Measurements from ENCODE around the gene TP53TG3.
"Not testable (repeated sequence)": the region's sequence is repeated elsewhere in the genome, so short reads cannot be mapped to it uniquely, and the experiment has no call there.

The TP53TG3 gene, protein sequence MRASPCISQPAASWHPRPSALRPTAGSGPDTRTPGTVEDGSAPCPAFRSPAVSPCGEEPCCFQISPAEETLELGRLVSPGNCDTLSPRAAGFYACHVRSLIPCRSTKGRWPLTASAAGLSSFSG

DNA sequence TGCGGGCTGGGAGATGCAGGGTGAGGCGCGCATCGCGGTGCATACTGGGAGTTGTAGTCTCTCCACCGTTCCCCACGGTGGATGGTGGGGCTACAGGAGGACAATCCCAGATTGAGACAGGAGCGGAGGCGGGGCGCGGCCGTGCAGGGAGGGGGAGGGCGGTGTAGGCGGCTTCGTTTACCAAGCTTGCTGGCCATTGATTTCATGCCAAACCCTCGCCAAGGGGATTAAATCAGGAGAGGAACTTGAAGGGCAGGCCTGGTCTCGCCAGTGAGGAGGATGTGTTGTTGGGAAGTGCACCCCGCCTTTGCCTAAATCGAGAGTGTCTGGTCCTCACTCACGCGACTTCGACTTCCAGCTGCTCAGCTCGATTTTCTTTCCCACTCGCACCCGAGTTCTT lies at the start of gene TP53TG3:
Gene TP53TG3, minus strand, starts transcription at position 101 of the 400 bp plus-strand sequence. Its CDS starts 68 bp downstream, at position 33.
- DNase-seq (ENCODE audit: low read depth): not testable (repeated sequence)

DNA sequence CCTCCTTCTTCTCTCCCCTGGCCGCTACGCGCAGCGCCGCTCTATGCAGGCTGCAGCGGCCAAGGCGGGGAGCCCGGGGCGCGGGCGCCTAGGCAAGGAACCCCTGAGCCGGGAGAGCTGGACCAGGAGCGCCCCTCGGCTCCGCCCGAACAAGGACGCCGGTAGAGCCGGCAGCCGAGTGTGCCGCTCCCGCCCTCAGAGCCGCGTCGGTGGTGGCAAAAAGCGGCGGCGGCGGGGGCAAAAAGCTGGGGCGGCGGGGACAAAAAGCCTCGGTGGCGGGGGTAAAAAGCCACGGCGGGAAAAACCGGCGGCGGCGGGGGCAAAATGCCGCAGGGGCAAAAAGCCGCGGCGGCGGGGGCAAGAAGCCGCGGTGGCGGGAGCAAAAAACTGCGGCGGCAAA lies 25.1 kb downstream of the TP53TG3 start:
- not testable (repeated sequence) for DNase-seq (ENCODE audit: low read depth)

DNA sequence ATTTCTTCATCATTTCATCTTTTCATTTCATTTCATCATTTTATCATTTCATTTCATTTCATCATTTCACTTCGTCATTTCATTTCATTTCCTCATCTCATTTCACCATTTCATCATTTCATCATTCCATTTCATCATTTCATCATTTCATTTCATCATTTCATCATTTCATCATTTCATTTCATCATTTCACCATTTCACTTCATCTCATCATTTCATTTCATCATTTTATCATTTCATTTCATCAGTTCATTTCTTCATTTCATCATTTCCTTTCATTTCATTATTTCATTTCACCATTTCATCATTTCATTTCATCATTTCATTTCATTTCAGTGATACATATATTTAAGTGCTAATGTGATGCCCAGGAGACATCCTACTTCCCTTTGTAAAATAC lies 28.4 kb downstream of the TP53TG3 start:
- DNase-seq (ENCODE audit: low read depth): not testable (repeated sequence)

DNA sequence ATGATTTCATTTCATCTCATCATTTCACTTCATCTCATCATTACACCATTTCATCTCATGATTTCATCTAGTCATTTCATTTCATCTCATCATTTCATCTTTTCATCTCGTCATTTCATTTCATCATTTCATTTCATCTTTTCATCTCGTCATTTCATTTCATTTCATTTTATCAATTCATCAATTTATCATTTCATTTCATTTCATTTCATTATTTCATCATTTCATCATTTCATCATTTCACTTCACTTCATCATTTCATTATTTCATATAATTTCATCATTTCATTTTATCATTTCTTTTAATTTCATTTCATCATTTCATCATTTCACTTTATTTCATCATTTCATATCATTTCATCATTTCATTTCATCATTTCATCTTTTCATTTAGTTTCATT lies 29.2 kb downstream of the TP53TG3 start:
- DNase-seq (ENCODE audit: low read depth): not testable (repeated sequence)

DNA sequence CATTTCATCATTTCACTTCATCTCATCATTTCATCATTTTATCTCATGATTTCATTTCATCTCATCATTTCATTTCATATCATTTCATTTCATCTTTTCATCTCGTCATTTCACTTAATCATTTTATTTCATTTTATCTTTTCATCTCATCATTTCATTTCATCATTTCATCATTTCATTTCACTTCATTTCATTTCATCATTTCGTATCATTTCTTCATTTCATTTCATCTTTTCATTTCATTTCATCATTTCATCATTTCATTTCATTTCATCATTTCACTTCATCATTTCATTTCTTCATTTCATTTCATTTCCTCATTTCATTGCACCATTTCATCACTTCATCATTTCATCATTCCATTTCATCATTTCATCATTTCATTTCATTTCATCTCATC lies 29.8 kb downstream of the TP53TG3 start:
- not testable (repeated sequence) for DNase-seq (ENCODE audit: low read depth)

DNA sequence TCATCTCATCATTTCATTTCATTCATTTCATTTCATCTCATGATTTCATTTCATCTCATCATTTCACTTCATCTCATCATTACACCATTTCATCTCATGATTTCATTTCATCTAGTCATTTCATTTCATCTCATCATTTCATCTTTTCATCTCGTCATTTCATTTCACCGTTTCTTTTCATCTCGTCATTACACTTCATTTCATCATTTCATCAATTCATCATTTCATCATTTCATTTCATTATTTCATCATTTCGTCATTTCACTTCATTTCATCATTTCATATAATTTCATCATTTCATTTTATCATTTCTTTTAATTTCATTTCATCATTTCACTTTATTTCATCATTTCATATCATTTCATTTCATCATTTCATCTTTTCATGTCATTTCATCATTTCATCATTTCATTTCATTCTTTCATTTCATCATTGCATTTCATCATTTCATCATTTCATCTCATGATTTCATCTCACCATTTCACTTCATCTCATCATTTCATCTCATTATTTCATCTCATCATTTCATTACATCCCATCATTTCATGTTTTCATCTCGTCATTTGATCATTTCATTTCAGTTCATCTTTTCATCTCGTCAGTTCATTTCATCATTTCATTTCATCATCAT lies 30.6 kb downstream of the TP53TG3 start:
- DNase-seq (ENCODE audit: low read depth): not testable (repeated sequence)

DNA sequence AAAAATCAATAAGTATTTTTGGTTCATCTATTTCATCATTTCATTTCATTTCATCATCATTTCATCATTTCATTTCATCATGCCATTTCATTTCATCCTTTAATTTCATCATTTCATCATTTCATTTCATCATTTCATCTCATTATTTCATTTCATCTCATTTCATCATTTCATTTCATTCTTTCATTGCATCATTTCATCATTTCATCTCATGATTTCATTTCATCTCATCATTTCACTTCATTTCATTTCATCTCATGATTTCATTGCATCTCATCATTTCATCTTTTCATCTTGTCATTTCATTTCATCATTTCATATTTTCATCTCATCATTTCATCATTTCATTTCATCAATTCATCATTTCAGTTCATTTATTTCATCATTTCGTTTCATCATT lies 31.2 kb downstream of the TP53TG3 start:
- not testable (repeated sequence) for DNase-seq (ENCODE audit: low read depth)

DNA sequence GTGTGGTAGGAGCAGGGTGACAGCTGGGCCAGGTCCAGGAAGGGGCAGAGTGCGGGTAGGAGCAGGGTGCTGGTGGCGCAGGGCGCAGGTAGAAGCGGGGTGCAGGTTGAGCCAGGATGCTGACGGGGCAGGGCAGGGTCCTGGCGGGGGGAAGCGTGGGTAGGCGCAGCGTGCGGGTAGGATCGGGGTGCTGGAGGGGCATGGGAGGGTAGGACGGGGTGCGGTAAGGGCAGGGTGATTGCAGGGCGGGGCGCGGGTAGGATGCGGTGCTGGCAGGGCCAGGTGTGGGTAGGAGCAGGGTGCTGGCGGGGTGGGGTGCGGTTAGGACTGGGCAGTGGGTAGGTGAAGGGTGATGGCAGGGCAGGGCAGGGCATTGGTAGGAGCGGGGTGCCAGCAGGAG lies 38.4 kb downstream of the TP53TG3 start:
- not testable (repeated sequence) for DNase-seq (ENCODE audit: low read depth)

DNA sequence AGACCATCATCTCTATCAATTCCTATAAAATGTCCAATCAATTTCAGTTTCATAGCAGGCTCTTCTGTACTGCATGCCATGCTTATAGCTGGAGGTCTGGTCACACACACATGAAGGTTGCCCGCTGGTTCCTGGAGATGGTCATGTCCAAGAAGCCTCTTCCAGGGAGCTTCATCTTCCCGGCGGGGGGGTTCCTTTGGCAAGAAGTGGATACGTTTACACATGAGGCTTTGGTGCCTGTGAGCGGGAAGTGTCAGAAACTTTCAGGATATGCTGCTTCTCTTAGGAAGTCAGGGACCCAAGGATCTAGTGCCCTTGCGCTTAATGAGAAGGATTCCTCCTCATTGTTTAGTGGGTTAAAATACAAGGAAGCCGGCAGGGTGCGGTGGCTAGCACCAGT lies 43.9 kb downstream of the TP53TG3 start:
- DNase-seq (ENCODE audit: low read depth): not testable (repeated sequence)
